Medulla oblongata (tissue), 1 donor: ENCODE measurements around the gene TBC1D28.
"Not testable (repeated sequence)": the region's sequence is repeated elsewhere in the genome, so short reads cannot be mapped to it uniquely, and the experiment has no call there.

ENCODE experiments used
- DNase-seq: peaks from one replicate; pipeline ENCODE4 v3.0.0-alpha.2; 2015; ENCODE audit errors: extremely low spot score

Gene TBC1D28

DNA sequence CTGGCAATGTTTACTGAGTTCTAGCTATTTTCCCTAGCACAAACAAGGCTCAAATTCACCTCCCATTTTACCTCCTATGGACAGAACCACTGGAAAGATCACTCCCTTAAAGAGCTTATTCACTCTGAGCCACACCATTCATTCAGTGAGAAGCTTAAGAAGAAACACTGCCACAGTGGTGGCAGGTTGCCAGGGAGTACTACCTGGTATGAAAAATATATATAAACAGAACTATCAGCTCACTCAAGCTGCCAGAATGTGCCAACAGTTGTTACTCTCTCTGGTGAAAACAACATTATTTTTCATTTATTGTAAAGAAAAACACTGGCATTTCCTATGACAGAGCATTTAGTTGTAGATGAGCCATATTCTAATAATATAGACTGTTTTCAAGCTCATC is 31.2 kb downstream of the TBC1D28 start:
- not testable (repeated sequence) for DNase-seq

DNA sequence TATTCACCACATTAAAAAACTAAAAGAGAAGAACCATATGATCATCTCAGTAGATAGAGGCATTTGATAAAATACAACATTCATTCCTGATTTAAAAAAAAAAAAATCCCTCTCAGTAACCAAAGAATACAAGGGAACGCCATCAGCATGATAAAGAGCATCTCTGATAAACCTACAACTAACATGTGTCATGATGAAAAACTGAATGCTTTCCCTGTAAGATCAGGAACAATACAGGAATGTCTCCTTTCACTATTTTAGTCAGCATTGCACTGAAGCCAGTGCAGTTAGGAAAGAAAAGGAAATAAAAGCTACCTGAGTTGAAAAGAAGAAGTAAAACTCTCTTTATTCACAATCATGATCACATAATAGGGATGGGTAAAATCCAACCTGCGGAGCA is 51.1 kb downstream of the TBC1D28 start:
- DNase-seq = not testable (repeated sequence)
